Measurements from ENCODE around the gene IPO5. TPM values are rescaled to one million over a fixed set of nuclear protein-coding genes. Genes with fewer than 3 reads are reported as not detected.

The IPO5 gene
- total RNA-seq, 1 donor from 2014 or later, result 154 TPM

GRCh38 chr13:97971519-97971918 is 18.0 kb downstream of the IPO5 start:
- peaks cover 6% of the 10 kb centered on the region for H3K4me1 ChIP-seq (ENCODE audit: insufficient read depth, low read length)
- H3K79me2 ChIP-seq (ENCODE audit: insufficient read depth, low read length), result peaks cover under 1% of the 10 kb centered on the region
- TF ChIP-seq CTCF (IDR thresholded peaks at IDR 0.05; ENCODE audit: insufficient read depth, low read depth, low read length) (no peak), EZH2 (IDR thresholded peaks at IDR 0.05; ENCODE audit: insufficient read depth, low read length) (no peak)
- H3K4me2 ChIP-seq (ENCODE audit: low read length), result no peak overlapping the region
- no peaks in the 10 kb centered on the region for H3K36me3 ChIP-seq (ENCODE audit: insufficient read depth, low read length)
- Mint-ChIP-seq H3K36me3 (ENCODE audit: low read depth, unreplicated experiment) (no peaks in the 10 kb centered on the region), H3K9me3 (ENCODE audit: unreplicated experiment) (no peaks in the 10 kb centered on the region), H3K27me3 (ENCODE audit: low read depth, unreplicated experiment) (no peaks in the 10 kb centered on the region), H3K4me1 (ENCODE audit: low read depth, unreplicated experiment) (peaks cover 2% of the 10 kb centered on the region), H3K4me3 (ENCODE audit: unreplicated experiment) (no peak overlapping the region), H3K27ac (ENCODE audit: unreplicated experiment) (no peak overlapping the region)
- H3K9ac ChIP-seq (ENCODE audit: low read length), result no peak overlapping the region
- no peak for FAIRE-seq
- H3K27ac ChIP-seq (ENCODE audit: low read depth, low read length), result no peak overlapping the region
- no peaks in the 10 kb centered on the region for H4K20me1 ChIP-seq (ENCODE audit: insufficient read depth, low read length)
- H2AFZ ChIP-seq (ENCODE audit: low read depth, low read length), result no peak overlapping the region
- no peaks in the 10 kb centered on the region for H3K9me3 ChIP-seq (ENCODE audit: insufficient read depth, low read depth, low read length)
- no peak for DNase-seq (ENCODE audit: low read depth)
- no peaks in the 10 kb centered on the region for H3K27me3 ChIP-seq (ENCODE audit: insufficient read depth, low read length)
- H3K4me3 ChIP-seq (ENCODE audit: insufficient read depth, low read depth, low read length), result no peak overlapping the region

- Histone ChIP-seq H3K27ac (ENCODE audit: low read depth, low read length) (no peak overlapping the region), H3K36me3 (ENCODE audit: insufficient read depth, low read length) (no peaks in the 10 kb centered on the region), H3K79me2 (ENCODE audit: insufficient read depth, low read length) (peaks cover 32% of the 10 kb centered on the region), H4K20me1 (ENCODE audit: insufficient read depth, low read length) (no peaks in the 10 kb centered on the region), H2AFZ (ENCODE audit: low read depth, low read length) (no peak overlapping the region), H3K9me3 (ENCODE audit: insufficient read depth, low read depth, low read length) (no peaks in the 10 kb centered on the region), H3K4me2 (ENCODE audit: low read length) (no peak overlapping the region), H3K9ac (ENCODE audit: low read length) (no peak overlapping the region), H3K4me1 (ENCODE audit: insufficient read depth, low read length) (peaks cover 24% of the 10 kb centered on the region), H3K4me3 (ENCODE audit: insufficient read depth, low read depth, low read length) (no peak overlapping the region), H3K27me3 (ENCODE audit: insufficient read depth, low read length) (no peaks in the 10 kb centered on the region)
- H3K9me3 Mint-ChIP-seq (ENCODE audit: unreplicated experiment), result no peaks in the 10 kb centered on the region
- peak overlapping the region; percentile 46 for H3K4me3 Mint-ChIP-seq (ENCODE audit: unreplicated experiment)
- DNase-seq (ENCODE audit: low read depth) (no peak), FAIRE-seq (no peak)
- H3K27ac Mint-ChIP-seq (ENCODE audit: unreplicated experiment), result no peak overlapping the region
- TF ChIP-seq CTCF (IDR thresholded peaks at IDR 0.05; ENCODE audit: insufficient read depth, low read depth, low read length) (no peak), EZH2 (IDR thresholded peaks at IDR 0.05; ENCODE audit: insufficient read depth, low read length) (no peak)
- no peaks in the 10 kb centered on the region for H3K27me3 Mint-ChIP-seq (ENCODE audit: low read depth, unreplicated experiment)
- peaks cover 5% of the 10 kb centered on the region for H3K4me1 Mint-ChIP-seq (ENCODE audit: low read depth, unreplicated experiment)
- H3K36me3 Mint-ChIP-seq (ENCODE audit: low read depth, unreplicated experiment), result peaks cover 3% of the 10 kb centered on the region
Measured at GRCh38 chr13:97974773-97975172, 21.3 kb downstream of the IPO5 start.

GRCh38 chr13:97975280-97975847 is 21.9 kb downstream of the IPO5 start:
- no peaks in the 10 kb centered on the region for H3K9me3 Mint-ChIP-seq (ENCODE audit: unreplicated experiment)
- H3K4me3 Mint-ChIP-seq (ENCODE audit: unreplicated experiment), result peak overlapping the region; percentile 85
- no peak for FAIRE-seq

More at GRCh38 chr13:97975280-97975847, 21.9 kb downstream of the IPO5 start:
- Histone ChIP-seq H3K27me3 (ENCODE audit: insufficient read depth, low read length) (no peaks in the 10 kb centered on the region), H3K27ac (ENCODE audit: low read depth, low read length) (peak overlapping the region; percentile 92), H4K20me1 (ENCODE audit: insufficient read depth, low read length) (no peaks in the 10 kb centered on the region), H3K36me3 (ENCODE audit: insufficient read depth, low read length) (no peaks in the 10 kb centered on the region), H2AFZ (ENCODE audit: low read depth, low read length) (peak overlapping the region; percentile 93), H3K4me2 (ENCODE audit: low read length) (peak overlapping the region; percentile 93), H3K79me2 (ENCODE audit: insufficient read depth, low read length) (peaks cover 38% of the 10 kb centered on the region), H3K9ac (ENCODE audit: low read length) (peak overlapping the region; percentile 94), H3K9me3 (ENCODE audit: insufficient read depth, low read depth, low read length) (no peaks in the 10 kb centered on the region), H3K4me1 (ENCODE audit: insufficient read depth, low read length) (peaks cover 24% of the 10 kb centered on the region), H3K4me3 (ENCODE audit: insufficient read depth, low read depth, low read length) (peak overlapping the region; percentile 61)
- Mint-ChIP-seq H3K27ac (ENCODE audit: unreplicated experiment) (peak overlapping the region; percentile 89), H3K4me1 (ENCODE audit: low read depth, unreplicated experiment) (peaks cover 5% of the 10 kb centered on the region), H3K27me3 (ENCODE audit: low read depth, unreplicated experiment) (no peaks in the 10 kb centered on the region), H3K36me3 (ENCODE audit: low read depth, unreplicated experiment) (peaks cover 3% of the 10 kb centered on the region)
- TF ChIP-seq CTCF (IDR thresholded peaks at IDR 0.05; ENCODE audit: insufficient read depth, low read depth, low read length), result no peak
- no peak for TF ChIP-seq EZH2 (IDR thresholded peaks at IDR 0.05; ENCODE audit: insufficient read depth, low read length)
- DNase-seq (ENCODE audit: low read depth), result no peak

All from astrocyte (in vitro differentiated cells and primary cell).